Urinary bladder (tissue), 4 donors: Measurements from ENCODE around the gene ARID2. TPM values are rescaled to one million over a fixed set of nuclear protein-coding genes. Genes with fewer than 3 reads are reported as not detected.

Source experiments
- DNase-seq: peaks from one replicate; pipeline ENCODE4 v3.0.0-alpha.2; 2015; ENCODE audit errors: extremely low spot score
- H3K27ac ChIP-seq: one replicate; pipeline ENCODE4 v1.5.1; 2013; ENCODE audit warnings: low read depth, mild to moderate bottlenecking, moderate library complexity
- H3K36me3 ChIP-seq: one replicate; pipeline ENCODE4 v1.6.1; 2013; ENCODE audit warnings: mild to moderate bottlenecking, moderate library complexity; ENCODE audit not compliant: insufficient read depth
- H3K4me1 ChIP-seq: one replicate; pipeline ENCODE4 v1.6.1; 2013; ENCODE audit warnings: mild to moderate bottlenecking, moderate library complexity; ENCODE audit not compliant: insufficient read depth
- H3K4me3 ChIP-seq: one replicate; pipeline ENCODE4 v1.5.1; 2013; ENCODE audit warnings: low read depth, low read length
- WGBS: extraction: QIAGEN DNeasy Blood & Tissue Kit; methylation state at CpG from one replicate; pipeline ENCODE4 v1.1.7; 2013; 5-methylcytosine and 5-hydroxymethylcytosine counted together
- polyA plus RNA-seq: library from polyadenylated mRNA; stranded (reverse); fragments of 200-250 nt; gene quantifications from one replicate; pipeline ENCODE4 v1.2.3, GENCODE V29; 2013
- total RNA-seq: library from RNA; depleted of rRNA; stranded (reverse); fragments of >200 nt; gene quantifications from one replicate; pipeline ENCODE4 v1.2.3, GENCODE V29; 2014
- donor health status: healthy with polysubstance abuse.
- donor health status: healthy.

Gene ARID2
- total and polyA plus RNA-seq, 2 donors = 7.6 to 77.4 TPM

DNA sequence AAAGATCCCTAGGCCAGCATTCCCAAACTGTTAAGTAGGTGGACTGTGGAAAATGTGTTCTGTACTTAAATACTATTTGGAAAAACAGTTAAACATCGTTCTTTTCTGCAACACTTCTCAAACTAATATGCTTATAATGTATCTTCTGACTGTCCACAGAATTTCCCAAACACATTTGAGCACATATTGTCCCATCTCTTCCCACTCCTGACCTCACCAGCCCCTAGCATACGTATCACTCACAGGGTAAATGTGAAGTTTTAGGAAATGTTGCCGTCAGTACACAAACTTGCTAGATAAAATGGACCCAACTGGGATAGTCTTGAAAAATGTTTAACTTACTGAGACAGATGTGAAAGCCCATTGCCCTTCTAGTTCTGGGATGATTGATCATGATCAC, 27.7 kb downstream of the ARID2 start:
- DNase-seq = no peak
- WGBS = 76% methylated on average over 3 of the region's 3 CpGs
- H3K4me1 ChIP-seq = no peaks in the 10 kb centered on the region
- no peak overlapping the region for H3K4me3 ChIP-seq
- H3K27ac ChIP-seq = no peak overlapping the region
- H3K36me3 ChIP-seq = no peaks in the 10 kb centered on the region

DNA sequence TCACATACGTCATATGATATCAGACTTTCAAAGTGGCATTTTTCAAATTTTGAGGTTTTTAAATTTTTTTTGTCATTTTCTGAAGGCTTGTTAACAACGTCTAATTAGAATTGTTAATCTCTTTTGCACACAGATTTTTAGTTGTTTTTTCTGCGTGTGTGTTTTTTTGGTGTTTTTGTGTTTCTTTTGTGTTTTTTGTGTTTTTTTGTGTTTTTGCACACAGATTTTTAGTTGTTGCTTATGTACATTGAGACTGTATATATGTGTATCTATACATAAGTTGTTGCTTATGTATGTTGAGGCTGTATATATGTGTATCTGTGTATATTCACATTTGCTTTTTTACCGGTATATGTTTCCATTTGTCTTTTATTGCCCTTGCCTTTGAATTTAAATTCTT, 30.8 kb downstream of the ARID2 start:
- 95% methylated on average over 4 of the region's 4 CpGs for WGBS
- DNase-seq = no peak
- H3K27ac ChIP-seq = no peak overlapping the region
- H3K36me3 ChIP-seq = no peaks in the 10 kb centered on the region
- H3K4me3 ChIP-seq = no peak overlapping the region
- no peaks in the 10 kb centered on the region for H3K4me1 ChIP-seq

DNA sequence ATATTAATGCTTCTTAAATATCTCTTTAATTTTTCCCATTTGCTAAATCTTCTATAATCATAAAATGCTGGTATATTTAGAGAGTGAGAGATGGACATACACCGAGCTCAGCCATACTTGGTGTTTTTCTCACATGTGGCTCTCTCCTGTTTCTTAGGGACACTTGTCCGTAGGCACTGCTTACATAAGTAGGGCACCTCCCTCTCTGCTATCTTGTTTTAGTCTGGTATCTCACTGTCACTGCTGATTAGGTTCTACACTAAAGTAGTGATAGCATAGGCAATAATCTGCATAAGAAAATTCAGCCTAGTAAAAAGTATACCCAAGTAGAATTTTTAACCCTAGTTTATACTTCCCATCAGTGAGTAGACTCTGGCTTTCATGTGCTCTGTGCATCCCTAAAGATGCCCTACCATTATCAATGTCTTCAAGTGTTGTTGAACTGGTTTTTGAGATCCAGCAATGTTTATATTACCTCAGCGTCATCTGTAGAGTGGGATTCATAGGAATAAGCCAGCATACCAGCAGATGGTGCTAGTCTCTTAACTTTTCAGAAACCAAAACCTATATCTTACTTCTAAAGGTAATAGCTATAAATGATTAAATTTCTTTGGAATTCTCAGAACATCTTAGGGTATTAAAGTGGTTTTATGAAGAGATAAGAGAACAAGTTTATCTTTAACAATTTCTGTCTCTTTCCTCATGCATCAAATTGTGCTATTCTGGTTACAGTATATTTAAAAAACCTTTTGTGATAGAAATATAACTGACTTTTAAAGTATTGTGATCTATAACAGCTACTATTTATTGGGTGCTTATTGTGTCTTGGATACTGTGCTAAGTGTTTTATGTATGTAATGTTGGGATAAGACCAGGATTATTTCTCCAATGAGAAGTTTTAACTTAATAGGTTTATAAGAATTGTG, 32.9 kb downstream of the ARID2 start:
- no peak for DNase-seq

DNA sequence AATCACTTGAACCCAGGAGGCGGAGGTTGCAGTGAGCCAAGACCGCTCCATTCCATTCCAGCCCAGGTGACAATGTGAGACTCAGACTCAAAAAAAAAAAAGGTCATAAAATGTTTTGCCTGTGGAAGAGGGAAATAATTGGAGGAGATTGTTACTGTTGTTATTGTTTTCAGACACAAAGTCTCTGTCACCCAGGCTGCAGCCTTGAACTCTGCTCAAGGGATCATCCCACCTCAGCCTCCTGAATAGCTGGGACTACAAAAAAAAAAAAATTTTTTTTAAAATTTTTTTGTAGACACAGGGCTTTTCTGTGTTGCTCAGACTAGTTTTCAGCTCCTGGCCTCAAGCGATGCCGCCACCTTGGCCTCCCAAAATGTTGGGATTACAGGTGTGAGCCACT, 33.9 kb downstream of the ARID2 start:
- 99% methylated on average over 4 of the region's 4 CpGs for WGBS
- no peaks in the 10 kb centered on the region for H3K4me1 ChIP-seq
- H3K27ac ChIP-seq = no peak overlapping the region
- no peaks in the 10 kb centered on the region for H3K36me3 ChIP-seq
- H3K4me3 ChIP-seq = no peak overlapping the region
- no peak for DNase-seq

More for the DNA sequence above, 32.9 kb downstream of the ARID2 start:
- Histone ChIP-seq H3K4me1 (no peaks in the 10 kb centered on the region), H3K4me3 (no peak overlapping the region), H3K27ac (no peak overlapping the region), H3K36me3 (no peaks in the 10 kb centered on the region)
- 56% methylated on average over 3 of the region's 3 CpGs for WGBS

DNA sequence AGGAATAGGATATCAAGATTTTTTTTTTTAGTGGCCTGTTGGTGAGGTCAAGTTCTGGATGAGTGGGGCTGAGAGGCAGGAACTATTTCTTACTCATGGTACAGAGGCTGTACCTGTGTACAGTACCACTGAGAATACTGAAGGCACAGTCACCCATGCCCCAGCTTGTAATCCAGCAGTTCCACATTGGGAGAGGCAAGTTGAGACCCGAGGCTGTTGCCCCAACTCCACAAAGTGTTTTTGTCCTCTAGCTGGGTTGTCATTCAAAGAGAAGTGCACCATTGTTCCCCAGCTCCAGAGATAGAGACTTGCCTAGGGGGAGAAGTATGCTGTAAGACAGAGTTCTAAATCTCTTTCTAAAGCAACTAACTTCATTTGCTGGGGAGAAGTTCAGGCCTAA, 38.7 kb downstream of the ARID2 start:
- no peaks in the 10 kb centered on the region for H3K36me3 ChIP-seq
- 86% methylated on average over 1 of the region's 1 CpG for WGBS
- H3K4me3 ChIP-seq = no peak overlapping the region
- no peak overlapping the region for H3K27ac ChIP-seq
- DNase-seq = no peak
- no peaks in the 10 kb centered on the region for H3K4me1 ChIP-seq

DNA sequence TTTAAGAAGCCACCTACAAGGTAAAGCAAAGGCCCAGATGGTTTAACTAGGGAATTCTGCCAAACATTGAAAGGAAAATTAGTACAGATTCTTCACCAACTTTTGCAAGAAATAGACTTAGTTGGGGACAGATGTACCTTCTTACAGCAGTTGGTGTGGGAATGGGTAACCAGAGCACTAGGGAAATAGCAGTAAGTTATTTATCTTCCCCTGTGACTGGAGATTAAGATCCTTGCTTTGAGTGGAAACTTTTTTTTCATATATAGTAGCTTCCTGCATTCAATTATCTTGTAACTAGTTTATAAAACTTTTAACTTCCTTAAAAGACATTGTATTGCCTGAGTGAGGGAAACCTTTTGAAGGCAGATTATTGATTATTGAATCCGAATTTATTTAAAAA, 44.2 kb downstream of the ARID2 start:
- Histone ChIP-seq H3K27ac (no peak overlapping the region), H3K36me3 (no peaks in the 10 kb centered on the region), H3K4me3 (no peak overlapping the region), H3K4me1 (no peaks in the 10 kb centered on the region)
- WGBS = 93% methylated on average over 1 of the region's 1 CpG
- no peak for DNase-seq

DNA sequence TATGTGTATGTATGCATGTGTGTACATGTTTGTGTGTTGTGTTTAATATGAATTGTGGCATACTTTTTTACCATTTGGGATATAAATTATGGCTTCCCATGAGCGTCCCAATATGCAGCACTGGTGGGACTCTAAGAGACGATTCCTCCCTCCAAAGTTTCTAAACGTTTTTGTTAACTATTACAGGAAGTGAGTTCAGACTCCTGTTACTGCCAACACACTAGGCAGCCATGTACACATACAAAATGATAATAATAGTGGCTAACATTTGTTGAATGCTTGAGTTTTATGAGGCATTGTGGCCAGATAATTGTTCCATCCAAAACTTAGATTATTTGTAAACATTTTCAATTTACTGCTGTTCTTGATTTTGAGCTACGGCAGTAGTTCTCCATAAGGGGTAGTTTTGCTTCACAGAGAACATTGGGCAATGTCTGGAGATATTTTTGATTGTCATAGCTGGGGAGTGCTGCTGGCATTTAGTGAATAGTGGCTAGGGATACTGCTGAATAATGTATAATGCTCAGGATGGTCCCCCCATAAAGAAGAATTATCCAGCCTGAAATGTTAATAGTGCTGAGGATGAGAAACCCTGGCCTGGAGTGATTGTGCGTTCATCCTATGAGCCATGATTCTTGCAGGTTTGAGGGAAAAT, 45.1 kb downstream of the ARID2 start:
- DNase-seq = no peak
- Histone ChIP-seq H3K27ac (no peak overlapping the region), H3K4me3 (no peak overlapping the region), H3K36me3 (no peaks in the 10 kb centered on the region), H3K4me1 (no peaks in the 10 kb centered on the region)
- WGBS = 50% methylated on average over 5 of the region's 5 CpGs

DNA sequence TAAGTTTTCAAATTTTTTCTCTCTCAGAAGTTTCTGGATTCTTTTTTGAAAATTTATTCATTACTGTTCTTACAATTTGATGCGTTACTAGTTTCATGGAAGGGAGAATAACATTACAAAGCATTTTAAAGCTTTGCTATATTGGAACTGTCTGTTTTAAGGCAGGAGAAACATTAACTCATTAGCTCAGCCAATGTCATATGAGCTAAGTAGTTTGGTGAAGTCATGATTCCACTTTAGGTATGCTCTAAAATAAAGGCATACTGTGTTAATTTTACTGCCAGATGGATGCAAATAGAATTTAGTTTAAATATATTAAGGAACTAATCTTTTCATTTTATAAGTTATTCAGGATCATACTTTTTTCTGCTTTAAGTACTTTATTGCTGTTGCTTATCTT, 46.0 kb downstream of the ARID2 start:
- WGBS = 92% methylated on average over 1 of the region's 1 CpG
- DNase-seq = no peak
- Histone ChIP-seq H3K4me1 (no peaks in the 10 kb centered on the region), H3K4me3 (no peak overlapping the region), H3K36me3 (no peaks in the 10 kb centered on the region), H3K27ac (no peak overlapping the region)

DNA sequence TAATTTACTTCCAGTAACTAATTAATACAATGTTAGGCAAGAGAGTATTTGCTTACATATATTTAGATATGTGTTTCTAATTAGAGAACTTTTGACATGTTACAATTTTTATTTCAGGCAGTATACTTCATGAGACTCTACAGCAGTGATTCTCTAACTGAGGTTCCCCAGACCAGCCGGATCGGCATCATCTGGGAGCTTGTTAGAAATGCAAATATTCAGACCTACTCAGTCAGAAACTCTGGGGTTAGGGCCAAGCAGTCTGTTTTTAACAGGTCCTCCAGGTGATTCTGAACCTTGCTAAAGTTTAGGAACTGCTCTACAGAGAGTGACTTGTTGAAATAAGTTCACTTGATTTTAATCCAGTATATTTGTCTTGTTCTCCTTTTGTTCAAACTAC, 46.5 kb downstream of the ARID2 start:
- Histone ChIP-seq H3K4me1 (no peaks in the 10 kb centered on the region), H3K36me3 (no peaks in the 10 kb centered on the region), H3K27ac (no peak overlapping the region), H3K4me3 (no peak overlapping the region)
- WGBS = 51% methylated on average over 2 of the region's 2 CpGs
- no peak for DNase-seq

DNA sequence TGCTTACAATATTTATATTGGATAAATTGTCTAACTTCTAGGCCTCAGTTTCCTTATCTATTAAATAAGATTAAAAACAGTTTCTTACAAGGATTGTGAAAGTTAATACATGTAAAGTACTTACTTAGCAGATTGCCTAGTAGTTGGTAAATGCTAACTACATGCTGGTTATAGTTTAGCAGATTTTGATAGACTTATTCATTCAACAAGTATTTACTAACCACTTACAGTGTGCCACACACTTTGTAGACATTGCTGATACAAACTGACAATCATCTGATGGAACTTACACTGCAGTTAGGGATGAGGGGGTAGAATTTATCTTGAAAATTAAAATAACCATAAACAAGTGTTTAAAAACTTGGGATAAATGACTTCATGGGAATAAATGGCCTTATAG, 50.4 kb downstream of the ARID2 start:
- DNase-seq = no peak
- Histone ChIP-seq H3K27ac (no peak overlapping the region), H3K36me3 (no peaks in the 10 kb centered on the region), H3K4me1 (no peaks in the 10 kb centered on the region), H3K4me3 (no peak overlapping the region)

DNA sequence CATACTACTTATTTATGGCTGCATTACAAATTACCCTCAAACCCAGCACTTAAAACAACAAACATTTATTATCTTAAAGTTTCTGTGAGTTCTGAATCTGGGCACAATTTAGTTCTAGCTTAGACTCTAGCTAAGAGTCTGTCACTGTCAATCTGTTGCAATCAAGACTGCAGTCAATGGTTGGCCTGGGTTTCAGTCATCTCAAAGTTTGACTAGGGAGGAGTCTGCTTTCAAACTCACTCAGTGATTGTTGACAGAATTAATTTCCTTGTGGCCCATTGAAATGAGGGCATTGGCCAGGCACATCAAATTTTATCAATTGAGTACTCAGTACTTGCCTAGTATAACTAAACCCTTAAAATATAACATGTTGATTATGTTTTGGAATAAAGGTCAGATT, 51.6 kb downstream of the ARID2 start:
- Histone ChIP-seq H3K36me3 (no peaks in the 10 kb centered on the region), H3K4me1 (no peaks in the 10 kb centered on the region), H3K4me3 (no peak overlapping the region), H3K27ac (no peak overlapping the region)
- DNase-seq = no peak

DNA sequence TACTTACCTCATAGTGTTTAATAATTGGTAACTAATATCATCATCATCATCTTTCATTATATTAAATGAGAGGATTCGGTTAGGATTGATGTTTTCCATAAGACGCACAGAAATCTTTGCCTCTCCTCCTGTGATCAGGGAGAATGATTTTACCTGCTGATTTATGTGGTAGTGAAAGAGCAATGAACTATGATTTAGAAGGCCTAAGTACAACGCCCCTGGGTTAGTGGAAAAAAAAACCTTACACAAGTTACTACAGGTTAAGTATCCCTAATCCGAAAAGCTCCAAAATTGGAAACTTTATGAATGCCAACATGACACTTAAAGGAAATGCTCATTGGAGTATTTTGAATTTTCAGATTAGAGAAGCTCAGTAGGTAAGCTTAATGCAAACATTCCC, 55.8 kb downstream of the ARID2 start:
- WGBS = 86% methylated on average over 4 of the region's 4 CpGs
- DNase-seq = no peak
- Histone ChIP-seq H3K36me3 (no peaks in the 10 kb centered on the region), H3K4me1 (no peaks in the 10 kb centered on the region), H3K27ac (no peak overlapping the region), H3K4me3 (no peak overlapping the region)

DNA sequence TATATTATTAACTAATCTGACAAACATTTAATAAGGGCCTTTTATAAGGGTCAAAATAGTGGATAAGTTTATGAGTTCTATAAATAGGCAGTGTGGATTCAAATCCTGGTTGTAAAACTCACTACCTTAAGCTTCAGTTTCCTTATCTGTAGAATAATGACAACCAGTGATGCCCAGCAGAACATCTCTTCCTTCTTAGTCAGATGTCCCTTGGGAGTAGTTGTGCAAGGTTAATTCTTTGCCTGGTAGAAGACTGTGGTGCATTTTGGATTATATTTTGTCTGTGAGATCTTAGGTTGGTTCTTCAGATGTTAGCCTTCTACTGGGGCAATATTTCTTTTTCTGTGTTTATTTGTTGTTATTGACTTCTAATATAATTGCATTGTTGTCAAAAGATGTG, 59.5 kb downstream of the ARID2 start:
- H3K4me3 ChIP-seq = no peak overlapping the region
- no peaks in the 10 kb centered on the region for H3K4me1 ChIP-seq
- no peak overlapping the region for H3K27ac ChIP-seq
- no peak for DNase-seq
- no peaks in the 10 kb centered on the region for H3K36me3 ChIP-seq

DNA sequence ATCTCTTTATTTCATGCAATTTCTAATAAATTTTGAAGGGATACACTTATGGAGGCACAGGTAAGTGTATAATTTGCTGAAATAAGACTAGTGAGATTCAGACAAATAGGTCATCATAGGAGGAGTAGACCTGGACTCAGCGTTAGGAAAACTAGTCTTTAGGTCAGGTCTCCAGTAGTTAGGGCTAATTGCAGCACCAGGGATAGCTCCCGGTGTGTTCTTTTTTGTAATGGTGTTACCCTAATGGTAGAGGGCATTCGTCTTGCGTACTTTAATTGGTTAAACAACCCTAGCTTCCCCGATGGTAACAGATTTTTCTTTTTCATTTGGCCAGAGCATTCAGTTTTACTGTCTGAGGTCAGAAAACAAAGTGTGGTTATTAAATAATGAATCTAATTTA, 64.9 kb downstream of the ARID2 start:
- 93% methylated on average over 5 of the region's 5 CpGs for WGBS
- DNase-seq = no peak
- H3K36me3 ChIP-seq = no peaks in the 10 kb centered on the region
- H3K27ac ChIP-seq = no peak overlapping the region
- no peak overlapping the region for H3K4me3 ChIP-seq
- H3K4me1 ChIP-seq = no peaks in the 10 kb centered on the region
